ENCODE data around the gene ADI1. TPM values are rescaled to one million over a fixed set of nuclear protein-coding genes. Genes with fewer than 3 reads are reported as not detected.
A peak's percentile ranks its signal among the peaks of the same experiment; 100 is the strongest.

The ADI1 gene
- total and polyA plus RNA-seq, 12 donors: 49.2 to 204 (median 166) TPM

- TF ChIP-seq CTCF (IDR thresholded peaks at IDR 0.05): no peak
These were observed 28.6 kb upstream of the ADI1 start for GRCh38 chr2:3547915-3548314.

GRCh38 chr2:3545788-3546478 is 26.6 kb upstream of the ADI1 start:
- ATAC-seq (no peak), DNase-seq (no peak)
- 93% methylated on average over 10 of the region's 10 CpGs for WGBS, 2 donors
- no peak for TF ChIP-seq CTCF (IDR thresholded peaks at IDR 0.05)
- Histone ChIP-seq H3K36me3 (peaks cover 0 to 100% (median 72%) of the 10 kb centered on the region in 9 donors), H3K4me3 (no peak overlapping the region), H3K27me3 (no peaks in the 10 kb centered on the region), H3K4me1 (peaks cover 0 to 10% (median 3%) of the 10 kb centered on the region in 9 donors), H3K27ac (no peak overlapping the region), H3K9me3 (no peaks in the 10 kb centered on the region)
- intact Hi-C loops (cut with DNase I): no loop called here

More at GRCh38 chr2:3547915-3548314, 28.6 kb upstream of the ADI1 start:
- H3K4me3 ChIP-seq: no peak overlapping the region
- peaks cover 0 to 6% (median under 1%) of the 10 kb centered on the region in 9 donors for H3K4me1 ChIP-seq
- intact Hi-C loops (cut with DNase I): no loop called here
- DNase-seq (no peak), ATAC-seq (no peak)
- no peak overlapping the region for H3K27ac ChIP-seq
- WGBS, 2 donors: 95 to 98% methylated on average over 2 of the region's 2 CpGs
- no peaks in the 10 kb centered on the region for H3K9me3 ChIP-seq
- no peaks in the 10 kb centered on the region for H3K27me3 ChIP-seq
- H3K36me3 ChIP-seq: peaks cover 0 to 98% (median 72%) of the 10 kb centered on the region in 9 donors

- WGBS, 2 donors: 50 to 51% methylated on average over 6 of the region's 6 CpGs
- no peak overlapping the region for H3K4me3 ChIP-seq
- H3K36me3 ChIP-seq: peaks cover 0 to 96% (median 48%) of the 10 kb centered on the region in 9 donors
- no peak for TF ChIP-seq CTCF (IDR thresholded peaks at IDR 0.05)
- no peaks in the 10 kb centered on the region for H3K27me3 ChIP-seq
- ATAC-seq (peak in 6 of 8 donors; percentile 54 to 92 (median 80)), DNase-seq (no peak)
- no peaks in the 10 kb centered on the region for H3K9me3 ChIP-seq
- H3K27ac ChIP-seq: peak overlapping the region in 8 of 10 donors; percentile 22 to 68 (median 37)
- intact Hi-C loops (cut with DNase I): no loop called here
- peaks cover 0 to 10% (median 3%) of the 10 kb centered on the region in 9 donors for H3K4me1 ChIP-seq
These were observed 23.8 kb upstream of the ADI1 start for GRCh38 chr2:3543023-3543683.

DNA sequence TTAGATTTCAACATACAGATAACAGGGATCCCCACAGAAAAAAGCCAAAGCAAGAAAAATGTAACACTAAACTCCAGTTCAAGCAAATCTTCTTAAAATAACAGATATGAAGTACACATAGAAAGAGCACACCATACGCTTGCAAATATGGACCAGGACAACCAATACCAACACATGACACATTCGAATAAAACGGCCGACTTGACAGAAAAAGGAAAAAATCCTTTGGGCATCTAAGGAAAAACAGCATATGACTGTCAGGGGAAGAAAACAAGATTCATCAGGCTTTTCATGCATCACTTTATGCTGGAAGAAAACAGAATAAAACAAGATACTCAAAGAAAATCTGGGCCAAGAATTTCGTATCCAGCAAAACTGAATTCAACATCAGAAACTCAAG is 22.8 kb upstream of the ADI1 start:
- no peak for TF ChIP-seq CTCF (IDR thresholded peaks at IDR 0.05)
- H3K4me1 ChIP-seq: peaks cover 0 to 10% (median 4%) of the 10 kb centered on the region in 9 donors
- no peak overlapping the region for H3K4me3 ChIP-seq
- ATAC-seq: no peak
- H3K27ac ChIP-seq: peak overlapping the region in 1 of 10 donors; percentile 38
- 94 to 95% methylated on average over 5 of the region's 5 CpGs for WGBS, 2 donors
- intact Hi-C loops (cut with DNase I): no loop called here
- no peaks in the 10 kb centered on the region for H3K9me3 ChIP-seq
- H3K27me3 ChIP-seq: no peaks in the 10 kb centered on the region
- no peak for DNase-seq
- H3K36me3 ChIP-seq: peaks cover 0 to 85% (median 41%) of the 10 kb centered on the region in 9 donors
